H9 (cell line): ENCODE measurements around the gene PHF21B. TPM values are rescaled to one million over a fixed set of nuclear protein-coding genes. Genes with fewer than 3 reads are reported as not detected.

Experiments used
- DNase-seq: peaks from one replicate; pipeline ENCODE4 v3.0.0-alpha.2; 2017
- H2AFZ ChIP-seq: one replicate; pipeline ENCODE4 v1.6.1; 2013; ENCODE audit warnings: mild to moderate bottlenecking, low read length, control low read depth, moderate library complexity
- H2AK5ac ChIP-seq: 2 replicates; pipeline ENCODE4 v1.6.1; 2013; ENCODE audit warnings: low read length, control low read depth, mixed read lengths; ENCODE audit not compliant: insufficient read length
- H2BK120ac ChIP-seq: one replicate; pipeline ENCODE4 v1.6.1; 2013; ENCODE audit warnings: low read depth, mild to moderate bottlenecking, low read length, control low read depth, inconsistent platforms; ENCODE audit not compliant: poor library complexity, severe bottlenecking
- H2BK12ac ChIP-seq: 2 replicates; pipeline ENCODE4 v1.6.1; 2013; ENCODE audit warnings: low read length, control low read depth, mixed read lengths, low read depth; ENCODE audit not compliant: insufficient read length
- H2BK15ac ChIP-seq: 2 replicates; pipeline ENCODE4 v1.6.1; 2013; ENCODE audit warnings: low read depth, low read length, control low read depth
- H2BK20ac ChIP-seq: one replicate; pipeline ENCODE4 v1.6.1; 2013; ENCODE audit warnings: low read depth, mild to moderate bottlenecking, low read length, control low read depth, inconsistent platforms; ENCODE audit not compliant: poor library complexity, severe bottlenecking
- H2BK5ac ChIP-seq: 2 replicates; pipeline ENCODE4 v1.6.1; 2013; ENCODE audit warnings: low read length, control low read depth, mixed read lengths; ENCODE audit not compliant: insufficient read length
- H3K14ac ChIP-seq: 2 replicates; pipeline ENCODE4 v1.6.1; 2013; ENCODE audit warnings: low read length, control low read depth; ENCODE audit not compliant: insufficient read depth
- H3K18ac ChIP-seq: 2 replicates; pipeline ENCODE4 v1.6.1; 2013; ENCODE audit warnings: low read depth, mild to moderate bottlenecking, mixed read lengths, low read length, control low read depth; ENCODE audit not compliant: insufficient read length
- H3K23ac ChIP-seq: 2 replicates; pipeline ENCODE4 v1.6.1; 2013; ENCODE audit warnings: low read length, control low read depth, mixed read lengths, low read depth; ENCODE audit not compliant: insufficient read length
- H3K23me2 ChIP-seq: 2 replicates; pipeline ENCODE4 v1.6.1; 2013; ENCODE audit warnings: low read depth, mild to moderate bottlenecking, mixed read lengths, low read length, control low read depth; ENCODE audit not compliant: insufficient read length, poor library complexity, severe bottlenecking
- H3K27ac ChIP-seq: 2 replicates; pipeline ENCODE4 v1.5.1; 2013; ENCODE audit warnings: low read length, control low read depth, mixed read lengths, low read depth; ENCODE audit not compliant: insufficient read length
- H3K27me3 ChIP-seq: 2 replicates; pipeline ENCODE4 v1.6.1; 2013; ENCODE audit warnings: low read length, control low read depth, inconsistent platforms; ENCODE audit not compliant: insufficient read depth
- H3K4ac ChIP-seq: 2 replicates; pipeline ENCODE4 v1.6.1; 2013; ENCODE audit warnings: low read depth, mild to moderate bottlenecking, control low read depth, inconsistent platforms, low read length, moderate library complexity
- H3K4me1 ChIP-seq: 2 replicates; pipeline ENCODE4 v1.6.1; 2013; ENCODE audit warnings: low read length, control low read depth, inconsistent platforms; ENCODE audit not compliant: insufficient read depth
- H3K4me2 ChIP-seq: 2 replicates; pipeline ENCODE4 v1.6.1; 2013; ENCODE audit warnings: low read length, control low read depth, mixed read lengths; ENCODE audit not compliant: insufficient read length, insufficient read depth
- H3K56ac ChIP-seq: 2 replicates; pipeline ENCODE4 v1.6.1; 2013; ENCODE audit warnings: low read depth, mild to moderate bottlenecking, mixed read lengths, low read length, control low read depth; ENCODE audit not compliant: insufficient read length
- H3K79me1 ChIP-seq: 2 replicates; pipeline ENCODE4 v1.6.1; 2013; ENCODE audit warnings: low read depth, mild to moderate bottlenecking, moderate library complexity, low read length, control low read depth, inconsistent platforms; ENCODE audit not compliant: insufficient read depth, poor library complexity, severe bottlenecking
- H3K79me2 ChIP-seq: 2 replicates; pipeline ENCODE4 v1.6.1; 2013; ENCODE audit warnings: low read length, control low read depth, inconsistent platforms; ENCODE audit not compliant: insufficient read depth
- H3K9ac ChIP-seq: 2 replicates; pipeline ENCODE4 v1.6.1; 2013; ENCODE audit warnings: low read length, control low read depth, mixed read lengths; ENCODE audit not compliant: insufficient read length; ENCODE audit errors: extremely low read depth
- H3K9me3 ChIP-seq: one replicate; pipeline ENCODE4 v1.6.1; 2013; ENCODE audit warnings: low read depth, low read length, inconsistent platforms; ENCODE audit not compliant: control insufficient read depth
- H3T11ph ChIP-seq: one replicate; pipeline ENCODE4 v1.6.1; 2013; ENCODE audit warnings: mild to moderate bottlenecking, low read length, control low read depth, inconsistent platforms
- H4K20me1 ChIP-seq: one replicate; pipeline ENCODE4 v1.6.1; 2013; ENCODE audit not compliant: control insufficient read depth, insufficient read length, insufficient read depth
- H4K5ac ChIP-seq: 2 replicates; pipeline ENCODE4 v1.6.1; 2013; ENCODE audit warnings: low read depth, mild to moderate bottlenecking, mixed read lengths, low read length, control low read depth; ENCODE audit not compliant: insufficient read length
- H4K8ac ChIP-seq: replicated peaks from 2 replicates; pipeline ENCODE4 v1.6.1; 2013; ENCODE audit warnings: low read length, control low read depth, mixed read lengths, low read depth; ENCODE audit not compliant: insufficient read length
- H4K91ac ChIP-seq: 2 replicates; pipeline ENCODE4 v1.6.1; 2013; ENCODE audit warnings: low read depth, mild to moderate bottlenecking, moderate library complexity, mixed read lengths, low read length, control low read depth; ENCODE audit not compliant: insufficient read length
- H3K27ac Mint-ChIP-seq, 3 experiments: 2 replicates in 2 of 3; 3 replicates in 1 of 3; pipeline ENCODE4 v1.8.0; 2020 to 2021; ENCODE audit warnings: mixed read lengths in 3 of 3, mild to moderate bottlenecking in 1 of 3, moderate library complexity in 1 of 3
- H3K27me3 Mint-ChIP-seq: 2 replicates; pipeline ENCODE4 v1.8.0; 2021; ENCODE audit warnings: low read depth, mild to moderate bottlenecking, moderate library complexity, mixed read lengths
- H3K36me3 Mint-ChIP-seq, 3 experiments: 2 replicates in 2 of 3; 3 replicates in 1 of 3; pipeline ENCODE4 v1.8.0; 2020 to 2021; ENCODE audit warnings: low read depth in 3 of 3, mixed read lengths in 3 of 3; ENCODE audit not compliant: insufficient read depth in 1 of 3
- H3K4me1 Mint-ChIP-seq, 2 experiments: 2 replicates each; pipeline ENCODE4 v1.8.0; 2020; ENCODE audit warnings: mixed read lengths in 2 of 2
- H3K4me3 Mint-ChIP-seq, 2 experiments: 2 replicates in 1 of 2; 3 replicates in 1 of 2; pipeline ENCODE4 v1.8.0; 2020 to 2021; ENCODE audit warnings: mild to moderate bottlenecking in 2 of 2, mixed read lengths in 2 of 2, moderate library complexity in 1 of 2
- H3K9me3 Mint-ChIP-seq, 2 experiments: 2 replicates in 1 of 2; 3 replicates in 1 of 2; pipeline ENCODE4 v1.8.0; 2020; ENCODE audit warnings: mild to moderate bottlenecking in 2 of 2, mixed read lengths in 2 of 2, moderate library complexity in 1 of 2
- WGBS: extraction: QIAGEN DNeasy Blood & Tissue Kit; methylation state at CpG from one replicate; pipeline ENCODE4 v1.1.7; 2013; ENCODE audit warnings: missing lambda C conversion rate, low lambda C conversion rate, mixed read lengths; ENCODE audit not compliant: insufficient read length; ENCODE audit errors: extremely low coverage; 5-methylcytosine and 5-hydroxymethylcytosine counted together
- total RNA-seq: library from RNA; stranded (reverse); gene quantifications from 2 replicates; pipeline ENCODE4 v1.2.1, GENCODE V29; 2021
- TF ChIP-seq, protein P1 (sequence below): fragments of 200-600 bp; sonication (generic); conservative IDR thresholded peaks from 3 replicates; pipeline ENCODE4 v1.8.0; 2021; ENCODE audit warnings: antibody characterized with exemption, mild to moderate bottlenecking

PHF21B gene
- total RNA-seq, 1 experiment from 2014 or later: 60.3 TPM

DNA sequence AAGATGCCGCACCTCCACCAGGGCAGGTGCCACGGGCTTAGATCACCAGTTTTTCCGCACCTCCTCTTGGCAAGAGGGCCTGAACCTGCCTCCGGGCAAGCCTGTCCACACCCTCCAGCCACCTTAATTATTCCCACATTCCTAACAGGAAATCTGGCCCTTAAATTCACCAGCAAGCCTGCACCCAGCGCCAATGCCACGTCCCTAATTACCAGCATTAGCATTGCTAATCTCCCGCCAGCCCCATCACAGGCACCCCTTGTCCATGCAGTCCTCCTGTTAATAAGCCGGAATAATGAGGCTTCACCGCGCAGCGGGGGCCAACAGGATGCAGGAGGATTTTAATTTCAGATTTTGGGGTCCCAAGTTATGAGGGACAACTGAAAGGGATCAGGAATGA lies 69.7 kb downstream of the PHF21B start:
- Histone ChIP-seq H2BK12ac (no peak overlapping the region), H4K8ac (no peak overlapping the region), H3K4me2 (no peak overlapping the region), H2AFZ (no peak overlapping the region), H3T11ph (no peak overlapping the region), H2BK5ac (no peak overlapping the region), H3K18ac (no peak overlapping the region), H3K23me2 (no peaks in the 10 kb centered on the region), H2BK20ac (no peak overlapping the region), H3K9me3 (no peaks in the 10 kb centered on the region), H4K91ac (no peak overlapping the region), H3K23ac (no peak overlapping the region), H2BK15ac (no peak overlapping the region), H3K56ac (no peak overlapping the region), H4K5ac (no peak overlapping the region), H4K20me1 (no peaks in the 10 kb centered on the region), H3K4ac (no peak overlapping the region), H2AK5ac (no peak overlapping the region), H3K4me1 (no peaks in the 10 kb centered on the region; the same call in 1 of the 2 replicates), H3K79me2 (no peaks in the 10 kb centered on the region; the same call in 1 of the 2 replicates), H3K27ac (no peak overlapping the region), H3K79me1 (no peaks in the 10 kb centered on the region), H2BK120ac (no peak overlapping the region), H3K27me3 (no peaks in the 10 kb centered on the region), H3K9ac (no peak overlapping the region), H3K14ac (no peak overlapping the region)
- peaks cover 0 to 25% (median 4%) of the 10 kb centered on the region in 3 experiments; a peak in 4 of 7 replicates for H3K36me3 Mint-ChIP-seq
- H3K4me1 Mint-ChIP-seq: peaks cover 44 to 60% of the 10 kb centered on the region in 2 experiments
- H3K4me3 Mint-ChIP-seq: peak overlapping the region in 1 of 2 experiments; percentile 33; a peak in 2 of 5 replicates
- H3K27ac Mint-ChIP-seq: peak overlapping the region; percentile 79 to 89 (median 88); a peak in 4 of 7 replicates
- TF ChIP-seq, protein P1, sequence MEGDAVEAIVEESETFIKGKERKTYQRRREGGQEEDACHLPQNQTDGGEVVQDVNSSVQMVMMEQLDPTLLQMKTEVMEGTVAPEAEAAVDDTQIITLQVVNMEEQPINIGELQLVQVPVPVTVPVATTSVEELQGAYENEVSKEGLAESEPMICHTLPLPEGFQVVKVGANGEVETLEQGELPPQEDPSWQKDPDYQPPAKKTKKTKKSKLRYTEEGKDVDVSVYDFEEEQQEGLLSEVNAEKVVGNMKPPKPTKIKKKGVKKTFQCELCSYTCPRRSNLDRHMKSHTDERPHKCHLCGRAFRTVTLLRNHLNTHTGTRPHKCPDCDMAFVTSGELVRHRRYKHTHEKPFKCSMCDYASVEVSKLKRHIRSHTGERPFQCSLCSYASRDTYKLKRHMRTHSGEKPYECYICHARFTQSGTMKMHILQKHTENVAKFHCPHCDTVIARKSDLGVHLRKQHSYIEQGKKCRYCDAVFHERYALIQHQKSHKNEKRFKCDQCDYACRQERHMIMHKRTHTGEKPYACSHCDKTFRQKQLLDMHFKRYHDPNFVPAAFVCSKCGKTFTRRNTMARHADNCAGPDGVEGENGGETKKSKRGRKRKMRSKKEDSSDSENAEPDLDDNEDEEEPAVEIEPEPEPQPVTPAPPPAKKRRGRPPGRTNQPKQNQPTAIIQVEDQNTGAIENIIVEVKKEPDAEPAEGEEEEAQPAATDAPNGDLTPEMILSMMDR: no peak
- no CpG with 5 or more reads among the region's 11 CpGs for WGBS
- peak; percentile 54 for DNase-seq
- no peaks in the 10 kb centered on the region; the same call in 1 of the 2 replicates for H3K27me3 Mint-ChIP-seq
- H3K9me3 Mint-ChIP-seq: no peaks in the 10 kb centered on the region
